Inflammatory macrophage treated with lipopolysaccharide for 1 hour (primary cell): ENCODE results near the gene GDPD2.

Experiments used
- DNase-seq, 2 donors: peaks; one replicate each; pipeline ENCODE4 v3.0.0-alpha.2; 2020 to 2022

The GDPD2 gene

DNA sequence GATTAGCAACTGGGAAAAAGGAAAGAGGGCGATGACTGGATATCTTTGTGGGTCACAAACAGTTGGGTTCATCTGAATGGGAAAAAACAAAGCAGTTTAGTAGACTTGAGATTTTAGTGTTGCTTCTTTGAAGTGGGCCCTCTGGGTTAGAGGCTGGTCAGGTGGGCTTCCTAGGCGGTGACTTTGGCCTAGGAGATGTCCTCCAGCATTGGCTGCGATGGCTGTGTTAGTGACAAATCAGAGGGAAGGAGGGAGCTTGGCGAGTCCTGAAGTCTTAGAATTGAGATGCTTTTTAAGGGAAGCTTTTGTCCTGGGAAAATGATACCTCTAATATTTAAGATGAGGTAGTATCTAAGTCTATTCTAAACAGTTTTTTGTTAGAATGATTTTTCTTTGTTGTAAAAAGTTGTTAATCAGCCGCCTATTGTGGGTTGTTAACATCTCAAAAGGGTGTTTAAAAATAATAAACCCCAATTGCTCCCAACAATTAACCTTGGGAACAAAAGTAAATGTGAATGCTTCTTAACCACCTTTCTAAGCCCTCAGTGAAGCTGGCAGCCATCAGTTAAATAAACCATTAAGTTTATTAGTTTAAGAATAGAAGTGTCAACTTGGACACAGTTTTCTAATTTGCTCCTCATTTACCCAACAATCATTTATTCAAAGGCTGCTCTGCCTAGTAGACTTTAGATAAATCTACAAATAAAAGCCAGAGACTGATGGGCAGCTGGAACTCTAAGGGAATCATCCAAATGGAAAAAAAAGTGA is 53.2 kb downstream of the GDPD2 start:
- DNase-seq: no peak

DNA sequence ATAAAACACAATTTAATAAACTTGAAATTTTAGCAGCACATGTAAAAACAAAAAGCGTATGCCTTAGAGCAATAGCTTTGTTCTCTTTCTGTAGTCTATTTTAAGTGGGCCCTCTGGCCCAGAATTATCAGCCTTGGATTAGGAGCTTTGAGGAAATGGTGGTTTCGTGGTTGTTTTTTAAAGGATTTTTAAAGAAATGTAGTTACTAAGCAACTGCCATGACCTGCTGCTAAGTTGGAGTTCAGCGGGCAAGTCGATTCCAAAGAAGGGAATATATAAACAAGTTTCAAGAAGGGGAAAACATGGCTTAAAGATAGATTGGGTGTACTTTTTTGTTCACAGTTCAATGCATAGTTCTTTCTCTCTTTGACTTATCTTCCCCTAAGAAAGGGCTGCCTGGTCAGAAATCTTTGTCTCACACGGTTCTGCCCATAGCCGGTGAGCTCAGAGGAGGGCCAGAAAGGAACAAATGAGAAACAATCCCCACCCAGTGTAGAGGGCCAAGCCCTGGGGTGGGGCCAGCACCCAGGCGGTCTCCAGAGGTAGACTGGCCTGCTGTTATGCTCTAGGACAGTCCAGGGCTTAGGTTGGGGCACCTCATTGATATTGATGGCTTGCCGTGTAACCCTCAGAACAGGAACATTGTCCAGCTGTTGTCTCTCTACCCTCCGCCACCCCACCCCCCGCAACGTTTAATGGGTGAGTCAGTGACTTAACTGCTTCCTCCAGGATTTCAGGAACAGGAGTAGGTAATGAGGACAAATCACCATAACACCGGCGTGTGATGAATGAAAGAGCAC is 54.0 kb downstream of the GDPD2 start:
- no peak for DNase-seq

DNA sequence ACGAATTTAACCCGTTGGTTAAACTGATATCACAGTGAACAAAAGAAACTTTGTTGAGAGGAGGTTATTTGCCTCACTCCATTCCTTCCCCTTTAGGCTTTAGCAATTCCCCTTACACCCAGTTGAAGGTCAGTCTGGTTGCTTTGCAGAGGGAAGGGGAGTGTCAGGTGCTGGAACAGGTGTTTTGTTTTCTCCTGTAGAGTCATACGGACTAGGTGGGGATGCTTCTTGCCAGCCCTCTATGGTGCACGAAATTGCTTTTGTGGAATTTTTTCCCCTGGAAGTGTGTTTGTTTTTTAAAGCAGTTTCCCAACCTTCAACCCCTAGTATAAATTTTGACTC is 54.6 kb downstream of the GDPD2 start:
- DNase-seq: no peak

DNA sequence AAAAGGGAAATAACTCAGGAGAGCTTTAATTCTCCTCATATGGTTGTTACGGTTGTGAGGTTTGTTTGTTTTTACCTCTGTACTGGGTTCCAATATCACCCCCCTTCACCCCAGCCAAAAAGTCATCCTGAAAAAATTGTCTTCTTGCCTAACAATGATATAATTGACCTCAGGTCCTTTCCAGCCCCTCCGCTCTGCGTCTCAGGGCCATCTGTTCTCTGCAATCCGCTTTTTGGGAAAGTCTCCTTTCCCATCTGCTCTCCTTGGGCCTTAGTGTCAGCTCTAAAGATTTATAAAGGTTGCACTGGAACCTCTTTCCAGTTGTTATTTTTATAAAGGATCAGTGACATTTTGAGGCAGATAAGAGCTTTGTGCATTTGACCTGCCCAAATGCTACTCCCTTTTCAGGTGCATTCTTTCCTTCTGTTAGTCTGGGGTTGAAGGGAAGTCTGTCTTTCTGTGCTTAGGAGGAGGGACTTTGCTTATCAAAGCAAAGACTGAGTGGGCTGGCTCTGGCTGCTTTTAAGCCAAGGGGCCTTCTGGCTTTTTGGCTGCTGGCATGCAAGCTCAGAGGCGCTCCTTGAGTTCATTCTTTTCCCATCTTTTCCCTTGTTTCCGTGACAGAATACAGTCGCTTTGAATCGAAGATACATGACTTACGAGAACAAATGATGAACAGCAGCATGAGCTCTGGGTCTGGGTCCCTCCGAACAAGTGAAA is 55.6 kb downstream of the GDPD2 start:
- no peak for DNase-seq

DNA sequence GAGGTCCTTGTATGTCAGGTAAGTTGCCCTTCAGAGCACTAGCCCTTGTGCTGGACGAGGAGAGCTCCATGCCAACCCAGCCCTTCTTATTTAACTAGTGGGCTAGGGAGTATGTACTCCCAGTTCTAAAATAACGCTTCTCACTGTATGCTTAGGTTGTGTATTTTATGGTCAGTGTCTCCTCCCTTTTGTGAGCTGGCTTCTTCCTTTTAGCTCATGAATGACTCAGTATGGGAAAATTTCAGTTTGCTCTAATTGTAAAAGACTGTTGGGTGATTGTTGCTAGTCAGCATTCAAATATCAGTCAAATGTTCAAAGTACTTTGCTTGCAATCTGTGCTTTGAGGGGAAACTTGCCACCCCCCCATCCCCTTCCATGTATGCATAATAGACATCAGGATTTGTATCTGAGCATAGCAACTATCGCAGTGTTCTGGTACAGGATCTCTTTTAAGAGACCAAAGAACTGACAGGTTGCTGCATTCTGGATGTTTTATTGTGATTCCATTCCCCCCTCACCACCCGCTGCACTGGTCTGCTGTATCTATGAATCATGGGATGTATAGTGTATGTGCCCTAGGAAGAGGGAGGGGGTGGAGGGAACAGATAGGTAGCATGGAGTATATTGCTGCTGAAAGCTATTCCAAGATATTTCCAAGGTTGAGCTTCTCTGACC is 56.3 kb downstream of the GDPD2 start:
- peak in 1 of 2 donors; percentile 23 for DNase-seq

DNA sequence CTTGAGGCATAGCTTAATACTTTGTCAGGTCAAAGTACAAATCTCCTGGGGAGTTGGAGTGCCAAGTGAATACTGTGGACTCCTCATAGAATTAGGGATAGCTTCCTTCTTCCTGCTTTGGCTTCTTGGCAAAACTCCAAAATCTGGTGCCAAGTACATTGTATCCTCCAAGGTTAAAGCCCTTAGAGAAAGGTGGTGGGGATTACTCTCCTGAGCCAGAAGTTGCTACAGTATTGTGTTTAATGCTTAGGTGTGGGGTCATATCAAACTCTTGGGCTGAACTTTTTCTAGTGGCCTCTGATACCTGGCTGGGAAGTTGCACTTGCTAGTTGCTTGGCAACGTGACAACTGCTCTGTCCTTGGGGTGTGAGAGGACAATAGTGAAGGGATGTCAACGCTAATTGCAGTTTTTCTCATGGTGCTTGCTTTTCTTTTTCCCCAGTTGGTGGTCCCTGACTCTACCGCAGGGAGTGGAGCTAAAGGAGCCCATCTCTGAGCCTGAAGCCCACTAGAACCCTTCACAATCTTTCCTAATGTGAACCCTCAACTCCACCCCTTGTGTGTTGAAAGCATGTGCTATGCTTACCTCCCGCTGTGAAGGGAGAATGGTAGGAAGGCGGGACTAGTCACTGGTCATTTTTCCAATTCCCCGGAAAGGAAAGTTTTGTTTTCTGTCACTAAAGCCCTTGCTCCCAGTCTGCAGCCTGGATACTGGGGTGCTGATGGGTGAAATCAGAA is 57.0 kb downstream of the GDPD2 start:
- no peak for DNase-seq

DNA sequence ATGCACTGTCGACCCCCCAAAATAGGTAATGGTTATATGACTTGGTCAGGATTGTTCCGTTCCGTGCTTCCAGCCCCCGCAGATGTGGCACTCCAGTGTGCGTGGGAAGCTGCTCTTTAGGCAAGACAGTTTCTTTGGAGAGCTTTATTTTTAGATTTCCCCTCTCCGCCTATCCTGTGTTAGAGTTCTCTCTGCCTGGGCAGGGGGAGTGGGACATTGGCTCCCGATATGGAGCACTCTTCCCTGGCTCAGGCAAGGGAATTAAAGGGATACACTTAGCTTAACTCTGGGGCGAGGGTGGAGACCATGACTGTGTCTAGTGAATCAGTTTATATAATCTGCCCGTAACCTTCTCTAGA is 57.5 kb downstream of the GDPD2 start:
- DNase-seq: no peak

DNA sequence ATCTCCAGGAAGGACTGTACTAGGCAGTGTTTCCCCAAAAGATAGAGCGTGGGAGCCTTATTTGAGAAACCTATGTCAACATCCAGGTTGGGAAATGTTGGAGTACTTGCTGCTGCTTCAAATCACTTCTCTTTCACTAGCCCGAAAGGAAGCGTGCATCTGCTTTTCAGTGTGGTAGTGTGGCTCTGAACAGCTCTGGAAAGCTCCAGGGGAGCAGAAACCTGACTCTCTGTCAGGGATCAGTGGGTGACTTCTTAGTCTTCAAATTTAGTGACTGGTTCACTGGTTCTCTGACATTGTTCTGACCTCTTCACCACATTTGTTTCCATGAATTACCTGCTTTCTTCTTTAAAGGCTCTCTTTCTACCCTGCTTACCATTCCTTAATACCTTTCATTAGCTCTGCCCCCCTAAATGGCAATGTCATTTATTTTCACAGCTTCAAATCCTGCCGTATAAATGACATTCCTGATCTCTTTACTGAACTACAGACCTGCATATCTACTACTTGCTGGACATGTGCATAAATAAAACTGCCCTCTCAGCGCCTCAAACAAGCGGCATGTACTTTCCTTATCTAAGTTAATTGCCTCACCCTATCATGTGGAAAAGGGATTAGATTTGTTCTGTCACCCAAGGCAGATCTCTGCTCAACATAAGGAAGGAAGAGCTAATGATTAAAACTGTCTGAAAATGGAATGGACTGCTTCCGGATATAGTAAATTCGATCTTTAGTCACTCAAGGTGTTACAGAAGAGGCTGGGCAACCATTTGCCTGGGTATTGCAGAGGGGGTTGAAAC is 58.6 kb downstream of the GDPD2 start:
- DNase-seq: peak; percentile 78 to 83

DNA sequence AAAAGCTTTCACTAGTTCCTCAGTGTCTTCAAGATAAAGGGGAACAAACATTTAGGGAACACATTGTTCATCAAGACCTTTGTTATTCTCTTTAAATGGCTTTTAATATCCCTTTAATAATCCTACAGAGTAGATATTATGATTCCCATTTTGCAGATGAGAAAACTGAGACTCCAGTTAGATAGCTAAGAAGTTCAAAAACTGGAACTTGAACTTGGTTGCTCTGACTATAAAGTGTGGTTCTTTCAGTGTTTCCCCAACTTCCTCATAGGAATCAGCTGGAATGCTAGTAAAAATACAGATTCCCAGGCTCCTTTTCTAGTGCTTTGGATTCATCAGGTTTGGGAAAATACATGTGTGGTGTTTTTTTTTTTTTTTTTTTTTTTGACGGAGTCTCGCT is 59.2 kb downstream of the GDPD2 start:
- DNase-seq: no peak
